Breast epithelium (tissue), 4 donors: ENCODE measurements around the gene PTPRZ1. TPM values are rescaled to one million over a fixed set of nuclear protein-coding genes. Genes with fewer than 3 reads are reported as not detected.

Experiments
- DNase-seq, 2 donors: peaks; one replicate each; pipeline ENCODE4 v3.0.0-alpha.2; 2019; ENCODE audit warnings: low spot score in 2 of 2
- H3K27ac ChIP-seq, 2 donors: fragments of 200-600 bp; sonication (generic) in 1 of 2; one replicate each; pipeline ENCODE4 v1.5.1; 2016 to 2019; ENCODE audit warnings: mild to moderate bottlenecking in 1 of 2
- H3K27me3 ChIP-seq, 2 donors: fragments of 200-600 bp; sonication (generic) in 1 of 2; one replicate each; pipeline versions ENCODE4 v1.5.1 to v1.6.0; 2017 to 2019; ENCODE audit warnings: control low read depth in 1 of 2, mild to moderate bottlenecking in 1 of 2
- H3K36me3 ChIP-seq: fragments of 200-600 bp; one replicate; pipeline ENCODE4 v1.5.1; 2019
- H3K4me1 ChIP-seq, 2 donors: fragments of 200-600 bp; sonication (generic); one replicate each; pipeline ENCODE4 v1.5.1; 2016 to 2019; ENCODE audit warnings: control low read depth in 1 of 2
- H3K4me3 ChIP-seq, 3 donors: fragments of 200-600 bp; sonication (generic); 1 replicate in 2 of 3; 2 replicates in 1 of 3; pipeline ENCODE4 v1.5.1; 2016 to 2019; ENCODE audit warnings: mild to moderate bottlenecking in 3 of 3, moderate library complexity in 2 of 3
- H3K9me3 ChIP-seq, 2 donors: fragments of 200-600 bp; sonication (generic) in 1 of 2; one replicate each; pipeline ENCODE4 v1.5.1; 2016 to 2019; ENCODE audit warnings: control low read depth in 1 of 2
- POLR2A ChIP-seq: fragments of 450-650 bp; IDR thresholded peaks from one replicate; pipeline ENCODE4 v1.6.1; 2016; ENCODE audit warnings: antibody characterized with exemption, mild to moderate bottlenecking, moderate library complexity
- POLR2AphosphoS5 ChIP-seq, 3 donors: sonication (generic); formaldehyde crosslinking; IDR thresholded peaks; one replicate each; pipeline ENCODE4 v1.6.1; 2017; ENCODE audit warnings: antibody characterized with exemption in 3 of 3
- intact Hi-C: fragments of 100-400 bp; cut with DNase I; formaldehyde crosslinking; loops from one replicate; pipeline ENCODE4 v1.15.1; 2023; ENCODE audit warnings: low total_unique reads
- total RNA-seq, 3 donors: library from RNA; depleted of rRNA; stranded (reverse); fragments of >200 nt; gene quantifications; one replicate each; pipeline ENCODE4 v1.1.0, GENCODE V29; 2016
- TF ChIP-seq, protein P1 (sequence below), 3 donors: fragments of 450-650 bp; IDR thresholded peaks; one replicate each; pipeline ENCODE4 v1.5.1; 2016 to 2017; ENCODE audit warnings: antibody characterized with exemption in 3 of 3, mild to moderate bottlenecking in 3 of 3, moderate library complexity in 3 of 3

The PTPRZ1 gene
- total RNA-seq, 3 donors from 2014 or later = 0.48 to 36.9 (median 32.1) TPM

DNA sequence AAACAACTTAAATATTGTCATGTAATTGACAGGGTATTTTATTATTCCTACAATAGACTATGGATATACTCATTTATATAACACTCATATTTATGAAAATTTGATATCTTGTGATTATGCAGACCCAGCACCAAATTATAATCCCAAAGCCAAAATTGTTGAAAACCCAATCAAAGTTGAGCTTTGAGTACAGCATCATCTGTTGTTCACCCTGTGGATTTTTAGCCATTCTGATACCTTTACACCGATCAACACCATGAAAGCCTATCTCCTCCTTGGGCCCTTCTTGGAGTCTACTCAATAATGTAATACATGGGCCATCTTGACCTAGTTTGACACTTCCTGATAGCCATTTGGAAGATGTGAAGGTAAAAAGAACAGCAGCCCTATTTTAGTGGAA, 221.6 kb downstream of the PTPRZ1 start:
- no peaks in the 10 kb centered on the region for H3K27me3 ChIP-seq
- no peak for TF ChIP-seq POLR2AphosphoS5 (IDR thresholded peaks at IDR 0.05)
- TF ChIP-seq, protein P1, sequence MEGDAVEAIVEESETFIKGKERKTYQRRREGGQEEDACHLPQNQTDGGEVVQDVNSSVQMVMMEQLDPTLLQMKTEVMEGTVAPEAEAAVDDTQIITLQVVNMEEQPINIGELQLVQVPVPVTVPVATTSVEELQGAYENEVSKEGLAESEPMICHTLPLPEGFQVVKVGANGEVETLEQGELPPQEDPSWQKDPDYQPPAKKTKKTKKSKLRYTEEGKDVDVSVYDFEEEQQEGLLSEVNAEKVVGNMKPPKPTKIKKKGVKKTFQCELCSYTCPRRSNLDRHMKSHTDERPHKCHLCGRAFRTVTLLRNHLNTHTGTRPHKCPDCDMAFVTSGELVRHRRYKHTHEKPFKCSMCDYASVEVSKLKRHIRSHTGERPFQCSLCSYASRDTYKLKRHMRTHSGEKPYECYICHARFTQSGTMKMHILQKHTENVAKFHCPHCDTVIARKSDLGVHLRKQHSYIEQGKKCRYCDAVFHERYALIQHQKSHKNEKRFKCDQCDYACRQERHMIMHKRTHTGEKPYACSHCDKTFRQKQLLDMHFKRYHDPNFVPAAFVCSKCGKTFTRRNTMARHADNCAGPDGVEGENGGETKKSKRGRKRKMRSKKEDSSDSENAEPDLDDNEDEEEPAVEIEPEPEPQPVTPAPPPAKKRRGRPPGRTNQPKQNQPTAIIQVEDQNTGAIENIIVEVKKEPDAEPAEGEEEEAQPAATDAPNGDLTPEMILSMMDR (IDR thresholded peaks at IDR 0.05) = no peak
- intact Hi-C loops = no loop called here
- H3K4me1 ChIP-seq = no peaks in the 10 kb centered on the region
- H3K4me3 ChIP-seq = no peak overlapping the region
- no peaks in the 10 kb centered on the region for H3K36me3 ChIP-seq
- no peak for DNase-seq
- no peaks in the 10 kb centered on the region for H3K9me3 ChIP-seq
- no peak overlapping the region for H3K27ac ChIP-seq

DNA sequence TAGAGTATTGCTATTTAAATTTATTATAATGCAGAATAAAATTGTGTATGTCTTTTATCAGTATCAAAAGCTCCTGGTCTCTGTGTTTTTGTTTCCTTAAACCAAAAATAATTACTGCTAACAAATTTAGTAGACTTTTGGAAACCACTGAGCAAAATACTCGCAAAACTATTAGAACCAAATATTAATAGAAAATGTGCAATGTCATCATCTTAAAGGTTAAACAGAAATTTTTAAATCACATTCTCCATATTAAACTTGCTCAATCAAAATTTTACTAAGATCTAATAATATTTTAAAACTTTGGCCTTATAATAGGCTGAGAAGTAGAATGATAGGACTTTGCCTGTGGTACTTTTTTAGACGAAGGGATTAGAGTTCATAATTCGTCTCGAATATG, 222.7 kb downstream of the PTPRZ1 start:
- Histone ChIP-seq H3K36me3 (no peaks in the 10 kb centered on the region), H3K4me1 (no peaks in the 10 kb centered on the region), H3K27me3 (no peaks in the 10 kb centered on the region), H3K27ac (no peak overlapping the region), H3K9me3 (no peaks in the 10 kb centered on the region), H3K4me3 (no peak overlapping the region)
- TF ChIP-seq, protein P1 (IDR thresholded peaks at IDR 0.05) = no peak
- no peak for TF ChIP-seq POLR2A
- no peak for TF ChIP-seq POLR2AphosphoS5 (IDR thresholded peaks at IDR 0.05)
- DNase-seq = no peak
- intact Hi-C loops = no loop called here

DNA sequence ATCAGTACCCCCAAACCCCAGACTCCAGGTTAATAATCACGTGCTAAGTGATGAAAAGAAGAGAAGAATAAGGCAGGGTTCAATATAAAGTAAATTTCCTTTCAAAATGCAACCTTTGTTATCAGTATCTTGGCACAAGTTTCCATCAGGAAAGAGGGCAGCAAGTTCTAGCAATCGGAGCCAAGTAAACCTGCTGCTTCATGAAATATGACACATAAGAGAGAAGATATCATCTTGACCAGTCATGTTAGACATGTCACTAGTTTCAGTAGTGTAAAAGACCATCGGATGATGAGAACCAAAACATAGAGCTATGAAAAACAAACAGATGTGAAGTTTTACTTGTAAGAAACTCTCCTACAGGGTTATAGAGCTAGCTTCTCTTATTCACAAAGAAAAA, 227.1 kb downstream of the PTPRZ1 start:
- H3K4me3 ChIP-seq = no peak overlapping the region
- no peak for DNase-seq
- no peak overlapping the region for H3K27ac ChIP-seq
- H3K9me3 ChIP-seq = peaks cover 5 to 21% of the 10 kb centered on the region in 2 donors
- no peaks in the 10 kb centered on the region for H3K27me3 ChIP-seq
- no peaks in the 10 kb centered on the region for H3K4me1 ChIP-seq
- no peaks in the 10 kb centered on the region for H3K36me3 ChIP-seq
- intact Hi-C loops = loop anchor here (1.0 kb wide), 1 partner anchor 12 kb away; no protein-coding TSS in a partner anchor
- TF ChIP-seq, protein P1 (IDR thresholded peaks at IDR 0.05) = no peak
- TF ChIP-seq POLR2A = no peak
- TF ChIP-seq POLR2AphosphoS5 (IDR thresholded peaks at IDR 0.05) = no peak

DNA sequence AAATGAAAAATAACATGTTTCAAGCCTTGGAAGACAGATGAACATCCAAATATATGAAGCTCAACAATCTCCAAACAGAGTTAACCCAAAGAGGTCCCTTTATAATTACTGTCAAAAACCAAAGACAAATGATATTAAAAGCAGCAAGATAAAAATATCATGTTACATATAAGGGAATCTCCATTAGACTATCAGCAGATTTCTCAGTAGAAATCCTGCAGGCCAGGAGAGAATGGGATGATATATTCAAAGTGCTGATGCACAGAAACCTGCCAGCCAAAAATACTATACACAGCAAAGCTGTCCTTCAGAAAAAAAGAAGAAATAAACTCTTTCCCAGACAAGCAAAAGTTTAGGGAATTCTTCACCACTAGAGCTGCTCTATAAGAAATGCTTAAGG, 230.1 kb downstream of the PTPRZ1 start:
- intact Hi-C loops = no loop called here

More for the DNA sequence above, 230.1 kb downstream of the PTPRZ1 start:
- H3K36me3 ChIP-seq = no peaks in the 10 kb centered on the region
- no peak overlapping the region for H3K27ac ChIP-seq
- peaks cover 5 to 27% of the 10 kb centered on the region in 2 donors for H3K9me3 ChIP-seq
- H3K4me1 ChIP-seq = no peaks in the 10 kb centered on the region
- TF ChIP-seq POLR2A (no peak), POLR2AphosphoS5 (IDR thresholded peaks at IDR 0.05) (no peak)
- TF ChIP-seq, protein P1 (IDR thresholded peaks at IDR 0.05) = no peak
- no peak for DNase-seq
- H3K4me3 ChIP-seq = no peak overlapping the region
- no peaks in the 10 kb centered on the region for H3K27me3 ChIP-seq
